HepG2 (cell line): ENCODE data around the gene DUSP16. TPM values are rescaled to one million over a fixed set of nuclear protein-coding genes. Genes with fewer than 3 reads are reported as not detected.

Experiments
- ADNP ChIP-seq: sonication (generic); formaldehyde crosslinking; IDR thresholded peaks from 2 replicates; pipeline ENCODE4 v1.4.0; 2020; ENCODE audit warnings: missing genetic modification reagents
- DMAP1 ChIP-seq: IDR thresholded peaks from 2 replicates; pipeline ENCODE4 v1.6.1; 2016
- FOXA3 ChIP-seq: IDR thresholded peaks from 2 replicates; pipeline ENCODE4 v1.6.1; 2016; ENCODE audit warnings: missing genetic modification reagents, missing compliant biosample characterization
- KAT2B ChIP-seq: fragments of 150-350 bp; IDR thresholded peaks from 2 replicates; pipeline ENCODE4 v1.6.1; 2014; ENCODE audit warnings: low read depth, low read length, borderline replicate concordance
- NFIB ChIP-seq: sonication (generic); formaldehyde crosslinking; IDR thresholded peaks from 2 replicates; pipeline ENCODE4 v1.9.0; 2021; ENCODE audit warnings: missing genetic modification reagents, mild to moderate bottlenecking, borderline replicate concordance
- PAF1 ChIP-seq: IDR thresholded peaks from 2 replicates; pipeline ENCODE4 v1.6.1; 2016; ENCODE audit warnings: missing genetic modification reagents, missing compliant biosample characterization
- RBFOX2 ChIP-seq: fragments of 200-400 bp; formaldehyde crosslinking; IDR thresholded peaks from 2 replicates; pipeline ENCODE4 v1.6.1; 2017; ENCODE audit warnings: low read depth, mild to moderate bottlenecking, low read length
- RBM39 ChIP-seq: fragments of 200-400 bp; formaldehyde crosslinking; IDR thresholded peaks from one replicate; pipeline ENCODE4 v1.6.1; 2018; ENCODE audit warnings: antibody characterized with exemption, mild to moderate bottlenecking, low read depth, low read length; ENCODE audit not compliant: poor library complexity, severe bottlenecking
- RORA ChIP-seq: sonication (generic); formaldehyde crosslinking; IDR thresholded peaks from 2 replicates; pipeline ENCODE4 v1.5.0; 2020; ENCODE audit warnings: mild to moderate bottlenecking, missing genetic modification reagents, moderate library complexity
- SATB2 ChIP-seq: sonication (generic); formaldehyde crosslinking; IDR thresholded peaks from 2 replicates; pipeline ENCODE4 v1.5.0; 2020; ENCODE audit warnings: missing genetic modification reagents
- TBX2 ChIP-seq: sonication (generic); formaldehyde crosslinking; IDR thresholded peaks from 2 replicates; pipeline ENCODE4 v1.5.0; 2020; ENCODE audit warnings: missing genetic modification reagents, mild to moderate bottlenecking, borderline replicate concordance
- TBX3 ChIP-seq: fragments of 450-650 bp; IDR thresholded peaks from 2 replicates; pipeline ENCODE4 v1.6.1; 2017; ENCODE audit warnings: antibody characterized with exemption, mild to moderate bottlenecking, inconsistent platforms, borderline replicate concordance
- ZFP1 ChIP-seq: IDR thresholded peaks from 2 replicates; pipeline ENCODE4 v1.6.1; 2016
- ZNF430 ChIP-seq: sonication (generic); formaldehyde crosslinking; IDR thresholded peaks from 2 replicates; pipeline ENCODE4 v1.9.0; 2021; ENCODE audit warnings: mild to moderate bottlenecking, missing genetic modification reagents
- ZNF737 ChIP-seq: sonication (generic); formaldehyde crosslinking; IDR thresholded peaks from 2 replicates; pipeline ENCODE4 v1.5.0; 2020; ENCODE audit warnings: missing genetic modification reagents, mild to moderate bottlenecking, borderline replicate concordance
- ZSCAN20 ChIP-seq: sonication (generic); formaldehyde crosslinking; IDR thresholded peaks from 2 replicates; pipeline ENCODE4 v1.4.0; 2020; ENCODE audit warnings: missing genetic modification reagents, mild to moderate bottlenecking, borderline replicate concordance
- ZSCAN30 ChIP-seq: sonication (generic); formaldehyde crosslinking; IDR thresholded peaks from 2 replicates; pipeline ENCODE4 v1.5.0; 2020; ENCODE audit warnings: mild to moderate bottlenecking, missing genetic modification reagents
- polyA plus RNA-seq, 8 experiments: library from polyadenylated mRNA; depleted of rRNA in 3 of 8; stranded (reverse) in 7 of 8; unstranded in 1 of 8; fragments of >200 nt; fragmentation: Illumina TruSeq in 4 of 8; extraction: Trizol in 4 of 8; gene quantifications; 2 replicates each; pipeline versions ENCODE4 v1.2.1 to v1.2.3, GENCODE V29; 2011 to 2016; ENCODE audit warnings: low read depth in 4 of 8, missing spikeins in 1 of 8, mixed read lengths in 1 of 8; ENCODE audit not compliant: insufficient read depth in 1 of 8
- total RNA-seq, 5 experiments: library from RNA; depleted of rRNA; stranded (reverse); fragments of >200 nt; fragmentation: Illumina TruSeq; extraction: Trizol; gene quantifications; 2 replicates each; pipeline ENCODE4 v1.2.3, GENCODE V29; 2016; ENCODE audit warnings: low read depth in 1 of 5
- TF ChIP-seq, protein P1 (sequence below): IDR thresholded peaks from 2 replicates; pipeline ENCODE4 v1.6.1; 2016; ENCODE audit warnings: missing compliant biosample characterization, missing genetic modification reagents, borderline replicate concordance
- TF ChIP-seq, protein P2 (sequence below): sonication (generic); formaldehyde crosslinking; IDR thresholded peaks from 2 replicates; pipeline ENCODE4 v1.4.0; 2020; ENCODE audit warnings: missing genetic modification reagents
- TF ChIP-seq, protein P3 (sequence below): sonication (generic); formaldehyde crosslinking; IDR thresholded peaks from 2 replicates; pipeline ENCODE4 v1.5.0; 2020; ENCODE audit warnings: missing genetic modification reagents
- TF ChIP-seq, protein P4 (sequence below): sonication (generic); formaldehyde crosslinking; IDR thresholded peaks from 2 replicates; pipeline ENCODE4 v1.4.0; 2020; ENCODE audit warnings: missing genetic modification reagents
- TF ChIP-seq, protein P5 (sequence below): sonication (generic); formaldehyde crosslinking; IDR thresholded peaks from 2 replicates; pipeline ENCODE4 v1.4.0; 2020; ENCODE audit warnings: missing genetic modification reagents
- TF ChIP-seq, protein P6 (sequence below): IDR thresholded peaks from 2 replicates; pipeline ENCODE4 v1.6.1; 2016; ENCODE audit warnings: control low read depth

DUSP16 gene
- total and polyA plus RNA-seq, 2 of the 13 experiments (the other 11 are each of a cell fraction or from before 2014, with no cell fraction given), result 45.7 to 46.6 TPM

DNA sequence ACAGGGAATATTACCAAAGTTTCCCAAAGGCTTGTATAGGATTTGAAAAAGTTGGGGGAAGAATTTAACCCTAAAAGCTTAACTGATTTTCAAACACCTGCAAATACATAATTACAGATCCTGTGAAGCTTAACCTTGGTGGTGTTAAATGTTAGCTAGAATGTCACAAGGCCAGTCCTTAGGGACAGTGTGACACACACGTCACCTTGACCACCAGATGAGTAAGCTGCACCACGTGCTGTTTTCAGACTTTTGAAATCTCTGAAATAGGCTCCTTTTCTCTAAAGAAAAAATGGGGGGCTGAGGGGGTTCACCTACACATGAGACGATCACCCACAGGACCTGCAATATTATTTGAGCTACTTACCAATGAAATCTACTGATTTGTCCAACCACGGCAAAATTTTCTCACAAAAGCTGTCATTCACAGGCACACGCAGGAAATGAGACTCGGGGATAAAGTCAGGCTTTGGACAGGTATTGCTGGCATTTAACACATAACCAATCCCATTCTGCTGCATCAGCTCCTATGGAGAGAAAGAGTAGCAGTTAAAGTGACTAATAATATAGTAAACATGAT lies 75.9 kb downstream of the DUSP16 start (continued):
- no peak for TF ChIP-seq RBM39
- no peak for TF ChIP-seq ZSCAN30
- TF ChIP-seq ZNF430, result peak; percentile 69; the same call in 1 of the 2 replicates
- TF ChIP-seq, protein P1, sequence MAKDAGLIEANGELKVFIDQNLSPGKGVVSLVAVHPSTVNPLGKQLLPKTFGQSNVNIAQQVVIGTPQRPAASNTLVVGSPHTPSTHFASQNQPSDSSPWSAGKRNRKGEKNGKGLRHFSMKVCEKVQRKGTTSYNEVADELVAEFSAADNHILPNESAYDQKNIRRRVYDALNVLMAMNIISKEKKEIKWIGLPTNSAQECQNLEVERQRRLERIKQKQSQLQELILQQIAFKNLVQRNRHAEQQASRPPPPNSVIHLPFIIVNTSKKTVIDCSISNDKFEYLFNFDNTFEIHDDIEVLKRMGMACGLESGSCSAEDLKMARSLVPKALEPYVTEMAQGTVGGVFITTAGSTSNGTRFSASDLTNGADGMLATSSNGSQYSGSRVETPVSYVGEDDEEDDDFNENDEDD (CRISPR knock-in tag), result peak; percentile 51; the same call in 1 of the 2 replicates
- TF ChIP-seq DMAP1 (CRISPR knock-in tag), result no peak
- TF ChIP-seq TBX2, result peak; percentile 88
- no peak for TF ChIP-seq NFIB (CRISPR knock-in tag)
- no peak for TF ChIP-seq RBFOX2
- TF ChIP-seq, protein P2, sequence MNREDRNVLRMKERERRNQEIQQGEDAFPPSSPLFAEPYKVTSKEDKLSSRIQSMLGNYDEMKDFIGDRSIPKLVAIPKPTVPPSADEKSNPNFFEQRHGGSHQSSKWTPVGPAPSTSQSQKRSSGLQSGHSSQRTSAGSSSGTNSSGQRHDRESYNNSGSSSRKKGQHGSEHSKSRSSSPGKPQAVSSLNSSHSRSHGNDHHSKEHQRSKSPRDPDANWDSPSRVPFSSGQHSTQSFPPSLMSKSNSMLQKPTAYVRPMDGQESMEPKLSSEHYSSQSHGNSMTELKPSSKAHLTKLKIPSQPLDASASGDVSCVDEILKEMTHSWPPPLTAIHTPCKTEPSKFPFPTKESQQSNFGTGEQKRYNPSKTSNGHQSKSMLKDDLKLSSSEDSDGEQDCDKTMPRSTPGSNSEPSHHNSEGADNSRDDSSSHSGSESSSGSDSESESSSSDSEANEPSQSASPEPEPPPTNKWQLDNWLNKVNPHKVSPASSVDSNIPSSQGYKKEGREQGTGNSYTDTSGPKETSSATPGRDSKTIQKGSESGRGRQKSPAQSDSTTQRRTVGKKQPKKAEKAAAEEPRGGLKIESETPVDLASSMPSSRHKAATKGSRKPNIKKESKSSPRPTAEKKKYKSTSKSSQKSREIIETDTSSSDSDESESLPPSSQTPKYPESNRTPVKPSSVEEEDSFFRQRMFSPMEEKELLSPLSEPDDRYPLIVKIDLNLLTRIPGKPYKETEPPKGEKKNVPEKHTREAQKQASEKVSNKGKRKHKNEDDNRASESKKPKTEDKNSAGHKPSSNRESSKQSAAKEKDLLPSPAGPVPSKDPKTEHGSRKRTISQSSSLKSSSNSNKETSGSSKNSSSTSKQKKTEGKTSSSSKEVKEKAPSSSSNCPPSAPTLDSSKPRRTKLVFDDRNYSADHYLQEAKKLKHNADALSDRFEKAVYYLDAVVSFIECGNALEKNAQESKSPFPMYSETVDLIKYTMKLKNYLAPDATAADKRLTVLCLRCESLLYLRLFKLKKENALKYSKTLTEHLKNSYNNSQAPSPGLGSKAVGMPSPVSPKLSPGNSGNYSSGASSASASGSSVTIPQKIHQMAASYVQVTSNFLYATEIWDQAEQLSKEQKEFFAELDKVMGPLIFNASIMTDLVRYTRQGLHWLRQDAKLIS (CRISPR knock-in tag), result no peak
- TF ChIP-seq ZFP1 (CRISPR knock-in tag), result no peak
- no peak for TF ChIP-seq SATB2 (CRISPR knock-in tag)
- no peak for TF ChIP-seq ZSCAN20
- TF ChIP-seq, protein P3, sequence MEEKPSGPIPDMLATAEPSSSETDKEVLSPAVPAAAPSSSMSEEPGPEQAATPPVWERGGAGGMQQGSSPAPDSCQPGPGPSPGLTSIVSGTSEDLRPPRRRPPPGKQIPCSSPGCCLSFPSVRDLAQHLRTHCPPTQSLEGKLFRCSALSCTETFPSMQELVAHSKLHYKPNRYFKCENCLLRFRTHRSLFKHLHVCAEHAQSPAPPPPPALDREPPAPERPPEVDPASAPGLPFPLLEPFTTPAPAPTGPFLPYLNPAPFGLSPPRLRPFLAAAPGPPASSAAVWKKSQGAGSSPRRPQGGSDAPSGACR (CRISPR knock-in tag), result no peak
- TF ChIP-seq, protein P4, sequence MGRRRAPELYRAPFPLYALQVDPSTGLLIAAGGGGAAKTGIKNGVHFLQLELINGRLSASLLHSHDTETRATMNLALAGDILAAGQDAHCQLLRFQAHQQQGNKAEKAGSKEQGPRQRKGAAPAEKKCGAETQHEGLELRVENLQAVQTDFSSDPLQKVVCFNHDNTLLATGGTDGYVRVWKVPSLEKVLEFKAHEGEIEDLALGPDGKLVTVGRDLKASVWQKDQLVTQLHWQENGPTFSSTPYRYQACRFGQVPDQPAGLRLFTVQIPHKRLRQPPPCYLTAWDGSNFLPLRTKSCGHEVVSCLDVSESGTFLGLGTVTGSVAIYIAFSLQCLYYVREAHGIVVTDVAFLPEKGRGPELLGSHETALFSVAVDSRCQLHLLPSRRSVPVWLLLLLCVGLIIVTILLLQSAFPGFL (CRISPR knock-in tag), result no peak
- TF ChIP-seq RORA (CRISPR knock-in tag), result no peak
- TF ChIP-seq, protein P5, sequence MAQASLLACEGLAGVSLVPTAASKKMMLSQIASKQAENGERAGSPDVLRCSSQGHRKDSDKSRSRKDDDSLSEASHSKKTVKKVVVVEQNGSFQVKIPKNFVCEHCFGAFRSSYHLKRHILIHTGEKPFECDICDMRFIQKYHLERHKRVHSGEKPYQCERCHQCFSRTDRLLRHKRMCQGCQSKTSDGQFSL (CRISPR knock-in tag), result no peak
- TF ChIP-seq KAT2B, result no peak
- TF ChIP-seq ADNP (CRISPR knock-in tag), result no peak
- no peak for TF ChIP-seq ZNF737
- TF ChIP-seq FOXA3 (CRISPR knock-in tag), result peak; percentile 65
- TF ChIP-seq TBX3, result peak; percentile 74; the same call in 1 of the 2 replicates
- no peak for TF ChIP-seq PAF1 (CRISPR knock-in tag)
- TF ChIP-seq, protein P6, sequence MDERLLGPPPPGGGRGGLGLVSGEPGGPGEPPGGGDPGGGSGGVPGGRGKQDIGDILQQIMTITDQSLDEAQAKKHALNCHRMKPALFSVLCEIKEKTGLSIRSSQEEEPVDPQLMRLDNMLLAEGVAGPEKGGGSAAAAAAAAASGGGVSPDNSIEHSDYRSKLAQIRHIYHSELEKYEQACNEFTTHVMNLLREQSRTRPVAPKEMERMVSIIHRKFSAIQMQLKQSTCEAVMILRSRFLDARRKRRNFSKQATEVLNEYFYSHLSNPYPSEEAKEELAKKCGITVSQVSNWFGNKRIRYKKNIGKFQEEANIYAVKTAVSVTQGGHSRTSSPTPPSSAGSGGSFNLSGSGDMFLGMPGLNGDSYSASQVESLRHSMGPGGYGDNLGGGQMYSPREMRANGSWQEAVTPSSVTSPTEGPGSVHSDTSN (CRISPR knock-in tag), result no peak
